Activated CD8-positive, alpha-beta memory T cell treated with anti-CD3 and anti-CD28 coated beads for 48 hours (primary cell): ENCODE measurements around the gene MACROD2.
"Not testable (repeated sequence)": the region's sequence is repeated elsewhere in the genome, so short reads cannot be mapped to it uniquely, and the experiment has no call there.

ENCODE experiments used
- DNase-seq, 3 experiments: peaks; one replicate each; pipeline ENCODE4 v3.0.0-alpha.2; 2020; ENCODE audit warnings: low read depth in 2 of 3, low spot score in 2 of 3

MACROD2 gene

GRCh38 chr20:14966808-14967207 is 971.5 kb downstream of the MACROD2 start:
- DNase-seq: no peak

- no peak for DNase-seq
Measured at GRCh38 chr20:14972256-14972655, 976.9 kb downstream of the MACROD2 start.

- DNase-seq: no peak
Measured at GRCh38 chr20:14972690-14973089, 977.4 kb downstream of the MACROD2 start.

DNA sequence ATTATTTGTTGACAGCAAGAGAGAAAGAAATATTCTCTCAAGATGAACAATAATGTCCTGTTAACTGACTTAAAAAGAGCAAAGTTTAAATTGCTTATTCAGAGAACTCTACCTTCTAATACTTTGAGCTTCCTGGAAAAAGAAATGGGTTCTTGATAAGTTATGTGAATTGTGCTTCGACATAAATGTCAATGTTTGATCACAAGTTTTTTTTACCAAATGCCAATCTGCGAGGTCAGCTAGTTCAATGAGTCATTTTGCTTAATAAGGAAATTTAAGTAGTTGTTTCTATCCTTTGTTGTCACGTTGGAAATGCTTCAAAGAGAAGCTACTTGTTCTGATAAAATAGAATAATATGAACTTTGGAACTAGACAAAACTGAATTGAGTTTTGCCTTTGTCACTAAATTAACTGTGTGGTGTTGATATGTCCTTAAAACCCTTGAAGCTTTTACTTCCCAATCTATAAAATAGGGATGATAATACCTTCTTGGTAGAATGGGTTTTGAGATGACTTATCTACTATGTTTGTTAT is 984.2 kb downstream of the MACROD2 start:
- DNase-seq: no peak

- not testable (repeated sequence) for DNase-seq
Measured at GRCh38 chr20:14981486-14981885, 986.2 kb downstream of the MACROD2 start.

- not testable (repeated sequence) for DNase-seq
Measured at GRCh38 chr20:14982324-14982723, 987.0 kb downstream of the MACROD2 start.

- no peak for DNase-seq
Measured at GRCh38 chr20:14984305-14984704, 989.0 kb downstream of the MACROD2 start.

DNA sequence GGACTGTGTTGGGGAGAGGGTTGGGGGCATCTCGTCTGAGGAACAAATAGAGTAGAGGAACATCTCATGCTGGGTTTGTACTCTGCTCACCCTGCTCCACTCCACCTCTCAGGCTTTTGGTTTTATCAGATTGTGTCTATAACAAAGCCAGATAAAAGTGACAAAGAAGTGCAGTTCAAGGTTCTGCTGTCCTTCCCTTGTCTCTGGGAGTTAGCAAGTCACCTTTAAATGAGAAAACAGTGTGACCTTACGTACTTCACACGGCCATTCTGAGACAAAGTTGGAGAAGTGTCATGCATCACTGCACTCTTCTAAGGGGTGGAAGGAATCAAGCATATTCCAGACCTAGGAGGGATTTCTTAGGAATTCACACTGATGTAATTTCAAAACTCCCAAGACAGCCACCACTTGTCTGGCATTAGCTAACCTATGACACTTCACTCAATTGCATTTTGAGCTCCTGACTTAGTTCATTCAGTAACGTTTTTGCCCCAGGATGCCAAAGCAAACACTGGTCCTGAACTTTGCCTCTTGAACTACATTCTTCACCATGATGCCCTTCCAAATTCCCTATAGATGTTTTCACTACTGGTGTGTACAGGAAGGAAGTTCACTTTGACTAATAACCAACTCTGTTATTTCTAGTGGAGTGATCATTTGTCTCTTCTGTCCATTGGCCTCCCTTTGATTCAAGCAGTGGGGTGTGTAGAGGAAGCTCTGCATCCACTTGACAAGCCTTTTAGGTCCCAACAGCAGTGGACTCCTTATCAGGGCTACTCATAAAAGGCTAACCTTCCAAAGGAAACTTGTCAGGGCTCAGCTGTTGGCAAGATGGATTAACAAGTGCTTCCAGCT is 989.7 kb downstream of the MACROD2 start:
- DNase-seq: no peak

GRCh38 chr20:14986026-14986655 is 990.8 kb downstream of the MACROD2 start:
- DNase-seq: no peak

DNA sequence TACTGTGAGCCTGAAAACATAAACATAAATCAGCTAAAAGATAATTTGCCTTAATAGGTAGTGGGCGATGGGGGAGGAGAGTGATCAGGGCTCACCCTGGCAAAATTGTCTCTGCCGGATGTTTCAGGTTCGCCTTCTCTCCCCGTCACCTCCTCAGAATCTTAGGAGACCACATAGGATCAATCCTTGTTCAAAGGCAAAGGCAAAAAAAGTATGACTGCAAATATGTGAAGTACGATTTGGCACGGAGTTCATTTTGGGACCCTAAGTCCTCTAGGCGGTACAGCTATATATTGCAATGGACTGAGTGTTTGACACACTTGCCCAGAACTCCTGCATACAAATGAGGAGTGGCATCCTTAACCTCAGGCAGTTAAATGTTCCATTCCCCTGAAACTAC is 991.3 kb downstream of the MACROD2 start:
- DNase-seq: no peak

GRCh38 chr20:14989535-14990290 is 994.4 kb downstream of the MACROD2 start:
- DNase-seq: no peak

DNA sequence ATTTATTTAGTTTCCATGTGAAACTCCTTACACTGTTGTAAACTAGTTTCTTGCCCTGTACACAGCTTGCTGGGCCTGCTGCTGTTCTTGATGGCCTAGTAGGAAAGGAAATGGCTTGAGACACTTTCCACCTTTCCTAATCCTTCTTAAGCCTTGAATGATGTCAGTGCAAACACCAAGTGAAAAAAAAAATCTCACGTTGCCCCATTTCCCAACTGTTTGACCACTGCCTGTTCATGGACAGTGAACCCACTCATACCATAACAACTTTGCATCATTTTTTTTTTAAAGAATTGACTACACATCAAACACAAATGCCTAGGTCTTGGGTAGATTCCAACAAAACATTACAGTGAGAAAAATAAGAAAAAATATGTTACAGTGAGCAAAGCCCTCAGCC is 995.7 kb downstream of the MACROD2 start:
- no peak for DNase-seq

DNA sequence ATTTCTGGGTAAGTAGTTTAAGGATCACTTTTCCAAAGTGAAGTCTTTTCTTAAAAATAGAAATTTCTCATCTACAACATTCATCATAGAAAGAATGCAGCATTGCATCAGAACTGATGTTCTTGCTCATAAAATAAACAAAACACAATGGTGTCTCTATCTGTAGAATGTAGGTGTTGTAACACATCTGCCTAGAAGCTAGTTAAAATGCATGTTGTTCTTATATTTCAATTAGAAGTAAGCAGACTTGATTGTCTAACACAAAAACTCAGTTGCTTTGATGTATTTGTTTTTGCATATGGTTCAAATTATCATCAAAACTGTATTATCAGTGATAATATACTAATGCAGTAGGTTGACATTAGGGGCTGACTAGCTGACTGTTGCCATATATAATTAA is 996.8 kb downstream of the MACROD2 start:
- no peak for DNase-seq

DNA sequence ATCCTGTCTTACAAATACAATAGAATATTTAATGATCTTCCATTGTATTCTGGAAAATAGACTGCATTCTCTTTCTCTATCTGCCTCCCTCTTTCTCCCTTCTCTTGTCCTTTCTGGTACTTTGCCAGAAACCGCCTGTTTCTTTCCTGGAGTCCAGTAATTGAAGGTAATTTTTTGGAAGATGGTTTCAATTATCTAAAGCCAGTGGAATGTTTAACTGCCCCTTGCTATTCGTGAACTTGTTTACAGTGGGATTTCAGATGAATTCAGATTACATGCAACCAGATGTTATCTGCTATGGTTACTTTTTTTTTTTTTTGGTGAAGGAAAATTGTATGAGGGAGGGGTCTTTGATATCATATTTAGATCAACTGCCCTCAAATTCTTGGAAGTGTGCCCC is 997.6 kb downstream of the MACROD2 start:
- DNase-seq: no peak

DNA sequence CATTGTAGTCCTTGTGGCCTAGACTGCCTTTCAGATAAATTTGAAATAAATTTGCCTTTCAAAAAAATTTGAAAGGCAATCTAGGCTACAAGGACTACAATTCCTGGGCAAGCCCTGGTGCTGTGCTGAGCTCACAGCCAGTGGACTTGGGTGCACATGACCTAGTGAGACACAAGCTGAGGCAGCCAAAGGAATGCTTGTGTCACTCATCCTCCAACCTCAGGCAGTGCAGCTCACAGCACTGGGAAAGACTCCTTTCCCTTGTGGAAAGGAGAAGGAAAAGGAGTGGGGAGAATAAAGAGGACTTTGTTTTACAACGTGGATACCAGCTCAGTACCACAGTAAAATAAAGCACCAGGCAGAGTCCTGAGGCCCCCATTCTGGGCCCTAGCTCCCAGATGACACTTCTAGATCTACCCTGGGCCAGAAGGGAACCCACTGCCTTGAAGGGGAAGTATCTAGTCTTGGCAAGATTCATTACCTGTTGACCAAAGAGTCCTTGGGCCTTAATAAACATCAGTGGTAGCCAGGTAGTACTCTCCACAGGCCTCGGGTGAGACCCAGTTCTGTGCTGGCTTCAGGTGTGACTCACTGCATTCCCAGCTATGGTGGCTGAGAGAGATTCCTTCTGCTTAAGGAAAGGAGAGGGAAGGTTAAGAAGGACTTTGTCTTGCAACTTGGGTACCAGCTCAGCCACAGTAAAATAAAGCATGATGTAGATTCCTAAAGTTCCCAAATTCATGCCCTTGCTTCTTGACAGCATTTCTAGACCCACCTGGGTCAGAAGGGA is 1001.8 kb downstream of the MACROD2 start:
- DNase-seq: no peak

GRCh38 chr20:14997791-14998190 is 1002.5 kb downstream of the MACROD2 start:
- no peak for DNase-seq

DNA sequence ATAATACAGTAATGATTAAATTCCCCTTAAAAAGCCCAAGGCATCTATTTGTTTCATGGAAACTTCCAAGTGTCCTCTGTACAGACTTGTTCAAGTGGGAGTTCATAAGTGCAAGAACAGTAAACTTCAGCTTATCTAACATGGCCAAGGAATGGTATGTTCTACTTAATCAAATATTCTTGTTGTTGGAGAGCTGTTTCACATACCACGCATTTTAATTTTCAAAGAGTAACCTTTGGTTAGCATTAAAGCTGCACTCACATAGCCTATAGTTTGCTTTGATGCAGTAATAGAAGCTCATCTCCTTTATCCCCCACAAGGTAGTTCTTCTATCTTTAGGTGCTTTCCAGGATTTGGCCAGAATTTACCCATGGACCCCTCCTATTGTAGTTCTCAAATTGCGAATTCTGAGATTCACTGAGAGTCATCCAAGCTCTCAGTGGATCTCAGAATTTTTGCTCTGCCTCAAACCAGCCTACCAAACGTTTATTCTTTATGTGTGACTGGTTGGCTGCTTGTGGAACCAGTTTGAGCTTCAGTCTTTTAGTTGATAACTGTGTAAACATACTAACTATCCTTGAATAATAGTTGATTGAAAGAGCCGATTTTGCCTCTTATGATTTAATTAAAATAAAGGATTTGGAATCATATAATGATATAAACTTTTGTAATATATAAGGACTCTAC is 1010.1 kb downstream of the MACROD2 start:
- no peak for DNase-seq

DNA sequence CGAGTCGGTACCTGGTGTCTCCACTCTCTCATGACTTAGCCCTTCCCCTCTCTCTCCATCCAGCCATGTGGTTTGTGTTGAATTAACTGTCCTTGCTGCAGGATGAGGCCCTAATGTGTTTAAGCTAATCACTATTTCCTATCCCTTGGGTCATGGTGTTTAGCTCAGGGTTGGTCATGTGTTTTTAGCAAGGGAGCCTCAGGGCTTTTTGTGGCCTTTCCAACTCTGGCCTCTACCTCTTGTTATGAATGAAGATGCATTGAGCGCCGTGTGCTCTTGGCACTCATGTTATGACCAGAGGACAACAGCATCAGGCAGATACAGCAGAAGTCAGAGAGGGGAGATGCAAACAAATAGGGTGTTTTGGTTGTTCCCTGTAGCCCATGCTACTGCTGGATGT is 1016.3 kb downstream of the MACROD2 start:
- no peak for DNase-seq

DNA sequence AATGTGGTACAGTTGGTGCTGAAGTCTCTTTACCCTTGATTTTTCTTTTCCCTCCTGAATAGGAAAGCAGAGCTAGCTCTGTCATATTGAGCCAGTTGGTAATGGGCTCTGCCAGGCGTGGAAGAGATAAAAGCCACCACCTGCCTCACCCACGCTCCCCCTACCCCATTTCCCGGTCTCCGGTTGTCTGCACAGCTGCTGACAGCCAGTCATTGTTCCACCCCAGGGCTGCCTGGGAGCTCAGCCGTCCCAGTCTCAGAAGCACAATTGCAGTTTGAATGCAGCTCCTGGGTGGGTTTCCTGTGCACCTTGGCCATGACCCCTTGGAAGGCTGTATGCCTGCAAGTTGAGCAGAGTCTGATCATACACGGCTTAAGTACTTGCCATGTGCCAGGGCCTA is 1017.2 kb downstream of the MACROD2 start:
- DNase-seq: no peak

- DNase-seq: not testable (repeated sequence)
Measured at GRCh38 chr20:15016875-15017274, 1021.6 kb downstream of the MACROD2 start.
